H1 (cell line): Measurements from ENCODE around the gene CTXN2. TPM values are rescaled to one million over a fixed set of nuclear protein-coding genes. Genes with fewer than 3 reads are reported as not detected.

ENCODE experiments used
- polyA plus RNA-seq, 7 experiments: library from polyadenylated mRNA; depleted of rRNA in 3 of 7; stranded (reverse) in 5 of 7; unstranded in 2 of 7; fragments of >200 nt in 5 of 7; fragments of 200-250 nt in 2 of 7; gene quantifications; 1 replicate in 5 of 7; 2 replicates in 1 of 7; 4 replicates in 1 of 7; pipeline versions ENCODE4 v1.2.1 to v1.2.3, GENCODE V29; 2011 to 2013; ENCODE audit warnings: missing spikeins in 2 of 7, mixed read lengths in 2 of 7
- total RNA-seq: library from RNA; stranded (reverse); fragmentation: NEBNext Ultra II Directional; extraction: Animal tissue kit (Norgen Biotek cat#: 25700); gene quantifications from 2 replicates; pipeline ENCODE4 v1.2.1, GENCODE V29; 2021

Gene CTXN2
- total and polyA plus RNA-seq, 2 of the 8 experiments (the other 6 are each of a cell fraction or from before 2014, with no cell fraction given) = 0.08 TPM; not detected in 1

Other genes with a start within 250 kb of the CTXN2 start
- not detected in 2 replicates for gene SLC24A5, start 70.7 kb upstream of the CTXN2 start, total RNA-seq
- not detected in 2 replicates for gene SLC24A5, start 70.7 kb upstream of the CTXN2 start, polyA plus RNA-seq (2011; rRNA removed)
- gene MYEF2, start 13.4 kb upstream of the CTXN2 start, total RNA-seq = 78.2 and 79.2 TPM in 2 replicates
- 14.3 and 18.9 TPM in 2 replicates for gene MYEF2, start 13.4 kb upstream of the CTXN2 start, polyA plus RNA-seq (2011; rRNA removed)
- gene SLC12A1, start 14.6 kb downstream of the CTXN2 start, total RNA-seq = 1.0 TPM in 2 replicates
- 0.16 and 0.63 TPM in 2 replicates for gene SLC12A1, start 14.6 kb downstream of the CTXN2 start, polyA plus RNA-seq (2011; rRNA removed)
- gene DUT, start 139.8 kb downstream of the CTXN2 start, total RNA-seq = 246 and 259 TPM in 2 replicates
- gene DUT, start 139.8 kb downstream of the CTXN2 start, polyA plus RNA-seq (2011; rRNA removed) = 71.4 and 71.5 TPM in 2 replicates